Smooth muscle cell (in vitro differentiated cells): ENCODE measurements around the gene TRPV2. TPM values are rescaled to one million over a fixed set of nuclear protein-coding genes. Genes with fewer than 3 reads are reported as not detected.

Experiments
- DNase-seq: peaks from one replicate; lab custom pipeline; 2025; ENCODE audit not compliant: unreplicated experiment; lab: John Stamatoyannopoulos, UW
- H2AFZ ChIP-seq: fragments of 200-600 bp; sonication (generic); 2 replicates; pipeline ENCODE4 v1.6.0; 2016; ENCODE audit warnings: antibody characterized with exemption, low read depth, mild to moderate bottlenecking
- H3F3A ChIP-seq: fragments of 200-600 bp; sonication (generic); 2 replicates; pipeline ENCODE4 v1.6.0; 2017; ENCODE audit warnings: antibody characterized with exemption, low read depth
- H3K27ac ChIP-seq: fragments of 200-600 bp; sonication (generic); 2 replicates; pipeline ENCODE4 v1.5.1; 2016; ENCODE audit warnings: low read depth, mild to moderate bottlenecking
- H3K27me3 ChIP-seq: fragments of 200-600 bp; sonication (generic); 2 replicates; pipeline ENCODE4 v1.6.1; 2016; ENCODE audit warnings: low read depth, mild to moderate bottlenecking
- H3K36me3 ChIP-seq: fragments of 200-600 bp; sonication (generic); 2 replicates; pipeline ENCODE4 v1.5.1; 2016; ENCODE audit warnings: low read depth
- H3K4me1 ChIP-seq: fragments of 200-600 bp; sonication (generic); 2 replicates; pipeline ENCODE4 v1.5.1; 2016; ENCODE audit warnings: low read depth
- H3K4me2 ChIP-seq: fragments of 200-600 bp; sonication (generic); 2 replicates; pipeline ENCODE4 v1.6.0; 2016; ENCODE audit warnings: mild to moderate bottlenecking
- H3K4me3 ChIP-seq: fragments of 200-600 bp; sonication (generic); 2 replicates; pipeline ENCODE4 v1.5.1; 2016; ENCODE audit warnings: mild to moderate bottlenecking
- H3K79me2 ChIP-seq: fragments of 200-600 bp; sonication (generic); 2 replicates; pipeline ENCODE4 v1.6.0; 2016; ENCODE audit warnings: low read depth, mild to moderate bottlenecking
- H3K9ac ChIP-seq: fragments of 200-600 bp; sonication (generic); 2 replicates; pipeline ENCODE4 v1.6.0; 2016; ENCODE audit warnings: low read depth
- H3K9me3 ChIP-seq: fragments of 200-600 bp; sonication (generic); replicated peaks from 2 replicates; pipeline ENCODE4 v1.5.1; 2016; ENCODE audit warnings: low read depth
- H4K20me1 ChIP-seq: fragments of 200-600 bp; sonication (generic); 2 replicates; pipeline ENCODE4 v1.6.0; 2016; ENCODE audit warnings: low read depth
- WGBS: methylation state at CpG from one replicate; pipeline ENCODE4 v1.1.7; 2016; ENCODE audit warnings: low lambda C conversion rate; 5-methylcytosine and 5-hydroxymethylcytosine counted together
- polyA plus RNA-seq: library from polyadenylated mRNA; unstranded; fragments of >200 nt; fragmentation: Nextera tagmentation; extraction: Ambion mirVana; gene quantifications from 2 replicates; pipeline ENCODE4 v1.2.1, GENCODE V29; 2016
- total RNA-seq: library from RNA; depleted of rRNA; stranded (reverse); fragments of >200 nt; gene quantifications from 2 replicates; pipeline ENCODE4 v1.2.3, GENCODE V29; 2014
- TF ChIP-seq, protein P1 (sequence below): fragments of 200-600 bp; sonication (generic); IDR thresholded peaks from 2 replicates; pipeline ENCODE4 v1.5.1; 2017; ENCODE audit warnings: borderline replicate concordance, mild to moderate bottlenecking, antibody characterized with exemption; ENCODE audit not compliant: insufficient read depth, poor library complexity, severe bottlenecking

The TRPV2 gene
- total and polyA plus RNA-seq, 2 experiments from 2014 or later = 58.0 to 92.9 TPM

DNA sequence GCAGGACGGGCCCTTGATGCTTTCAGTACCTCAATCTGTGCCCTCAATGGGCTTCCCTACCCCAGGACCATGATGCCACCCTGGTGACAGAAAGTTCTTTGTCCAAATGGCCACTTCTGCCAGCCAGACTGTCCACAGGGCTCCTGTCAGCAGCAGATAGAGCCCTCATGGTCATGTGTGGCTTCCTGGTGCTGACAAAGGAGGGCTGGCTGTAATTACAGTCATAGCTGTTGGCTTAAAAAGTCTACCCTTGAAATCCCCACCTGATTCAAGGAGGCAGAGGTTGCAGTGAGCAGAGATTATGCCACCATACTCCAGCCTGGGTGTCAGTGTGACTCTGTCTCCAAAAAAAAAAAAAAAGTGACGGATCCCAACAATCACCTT, 3.3 kb downstream of the TRPV2 start:
- H3K79me2 ChIP-seq = peaks cover 14% of the 10 kb centered on the region
- no peaks in the 10 kb centered on the region for H3K9me3 ChIP-seq
- 43% methylated on average over 2 of the region's 2 CpGs for WGBS
- H3K4me1 ChIP-seq = peaks cover 17% of the 10 kb centered on the region
- H3K36me3 ChIP-seq = no peaks in the 10 kb centered on the region
- no peaks in the 10 kb centered on the region for H4K20me1 ChIP-seq
- H2AFZ ChIP-seq = no peak overlapping the region
- peak overlapping the region; percentile 79 for H3K4me2 ChIP-seq
- TF ChIP-seq, protein P1, sequence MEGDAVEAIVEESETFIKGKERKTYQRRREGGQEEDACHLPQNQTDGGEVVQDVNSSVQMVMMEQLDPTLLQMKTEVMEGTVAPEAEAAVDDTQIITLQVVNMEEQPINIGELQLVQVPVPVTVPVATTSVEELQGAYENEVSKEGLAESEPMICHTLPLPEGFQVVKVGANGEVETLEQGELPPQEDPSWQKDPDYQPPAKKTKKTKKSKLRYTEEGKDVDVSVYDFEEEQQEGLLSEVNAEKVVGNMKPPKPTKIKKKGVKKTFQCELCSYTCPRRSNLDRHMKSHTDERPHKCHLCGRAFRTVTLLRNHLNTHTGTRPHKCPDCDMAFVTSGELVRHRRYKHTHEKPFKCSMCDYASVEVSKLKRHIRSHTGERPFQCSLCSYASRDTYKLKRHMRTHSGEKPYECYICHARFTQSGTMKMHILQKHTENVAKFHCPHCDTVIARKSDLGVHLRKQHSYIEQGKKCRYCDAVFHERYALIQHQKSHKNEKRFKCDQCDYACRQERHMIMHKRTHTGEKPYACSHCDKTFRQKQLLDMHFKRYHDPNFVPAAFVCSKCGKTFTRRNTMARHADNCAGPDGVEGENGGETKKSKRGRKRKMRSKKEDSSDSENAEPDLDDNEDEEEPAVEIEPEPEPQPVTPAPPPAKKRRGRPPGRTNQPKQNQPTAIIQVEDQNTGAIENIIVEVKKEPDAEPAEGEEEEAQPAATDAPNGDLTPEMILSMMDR = no peak
- H3F3A ChIP-seq = peaks cover 25% of the 10 kb centered on the region
- H3K4me3 ChIP-seq = no peak overlapping the region
- no peak for DNase-seq
- no peaks in the 10 kb centered on the region for H3K27me3 ChIP-seq
- peak overlapping the region; percentile 65 for H3K9ac ChIP-seq
- peak overlapping the region; percentile 99 for H3K27ac ChIP-seq

DNA sequence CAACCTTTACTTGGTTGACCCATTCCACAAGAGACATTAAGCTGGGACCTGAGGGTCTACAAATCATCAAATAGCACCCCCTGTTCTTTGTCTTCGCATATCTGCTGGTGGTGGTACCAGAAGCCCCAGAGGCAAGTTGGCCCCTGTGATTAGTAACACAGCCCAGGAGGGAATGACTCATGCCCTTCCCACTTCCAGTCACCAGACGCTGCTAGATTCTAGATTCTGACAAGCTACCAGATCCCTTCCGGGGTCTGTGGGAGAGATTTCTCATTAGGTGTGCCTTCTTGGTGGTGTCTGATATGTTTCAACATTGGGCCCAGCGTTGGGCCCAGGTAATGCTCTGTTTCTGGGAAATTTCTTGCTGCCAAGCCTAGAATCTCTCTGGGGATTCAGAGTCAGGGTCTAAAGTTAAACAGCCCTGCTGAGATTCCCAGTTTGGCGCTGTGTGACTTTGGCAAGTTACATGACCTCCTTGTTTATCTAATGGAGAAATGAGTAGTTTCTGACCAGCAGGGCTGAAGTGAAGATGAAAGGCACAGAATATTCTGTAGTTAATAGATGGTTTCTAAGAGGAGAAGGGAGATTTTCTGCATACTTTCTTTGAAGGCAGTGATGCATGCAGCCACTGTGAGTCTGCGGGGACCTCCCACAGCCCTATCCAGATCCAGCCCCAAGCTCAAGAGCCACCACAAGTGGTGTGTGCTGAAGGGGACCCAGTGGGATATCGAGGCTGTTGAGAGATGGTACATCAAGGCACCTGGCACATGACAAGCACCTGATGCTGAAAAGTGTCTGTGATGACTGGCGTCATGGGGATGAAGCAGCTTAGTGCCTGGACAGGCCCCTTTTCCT, 3.9 kb downstream of the TRPV2 start:
- peak overlapping the region; percentile 91 for H3K9ac ChIP-seq
- no peak overlapping the region for H3K4me3 ChIP-seq
- no peaks in the 10 kb centered on the region for H3K27me3 ChIP-seq
- 10% methylated on average over 8 of the region's 8 CpGs for WGBS
- peak overlapping the region; percentile 79 for H3K4me2 ChIP-seq
- H2AFZ ChIP-seq = no peak overlapping the region
- H3K79me2 ChIP-seq = peaks cover 14% of the 10 kb centered on the region
- H3K9me3 ChIP-seq = no peaks in the 10 kb centered on the region
- no peak for DNase-seq
- peak overlapping the region; percentile 99 for H3K27ac ChIP-seq
- H3F3A ChIP-seq = peaks cover 25% of the 10 kb centered on the region
- no peaks in the 10 kb centered on the region for H3K36me3 ChIP-seq
- no peaks in the 10 kb centered on the region for H4K20me1 ChIP-seq
- peaks cover 17% of the 10 kb centered on the region for H3K4me1 ChIP-seq
- TF ChIP-seq, protein P1 = no peak

DNA sequence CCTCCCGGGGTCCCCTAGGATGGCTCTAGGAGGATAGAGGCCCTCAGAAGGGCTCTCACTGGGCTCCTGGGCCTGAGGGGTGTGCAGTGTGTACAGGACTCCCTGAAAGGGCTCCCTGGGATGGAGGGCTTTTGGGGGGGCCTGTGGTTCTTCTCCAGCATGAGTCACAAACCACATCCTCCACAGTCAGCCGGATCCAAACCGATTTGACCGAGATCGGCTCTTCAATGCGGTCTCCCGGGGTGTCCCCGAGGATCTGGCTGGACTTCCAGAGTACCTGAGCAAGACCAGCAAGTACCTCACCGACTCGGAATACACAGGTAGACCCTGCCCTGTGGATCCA, 4.5 kb downstream of the TRPV2 start:
- H3K4me2 ChIP-seq = peak overlapping the region; percentile 79

More for the DNA sequence above, 4.5 kb downstream of the TRPV2 start:
- no peaks in the 10 kb centered on the region for H3K27me3 ChIP-seq
- TF ChIP-seq, protein P1 = no peak
- no peaks in the 10 kb centered on the region for H3K36me3 ChIP-seq
- H3K9me3 ChIP-seq = no peaks in the 10 kb centered on the region
- no peaks in the 10 kb centered on the region for H4K20me1 ChIP-seq
- no peak overlapping the region for H3K4me3 ChIP-seq
- WGBS = 28% methylated on average over 10 of the region's 10 CpGs
- H3K9ac ChIP-seq = peak overlapping the region; percentile 91
- peaks cover 25% of the 10 kb centered on the region for H3F3A ChIP-seq
- DNase-seq = no peak
- peaks cover 17% of the 10 kb centered on the region for H3K4me1 ChIP-seq
- H3K79me2 ChIP-seq = peaks cover 14% of the 10 kb centered on the region
- no peak overlapping the region for H2AFZ ChIP-seq
- H3K27ac ChIP-seq = peak overlapping the region; percentile 99
